Adipose tissue (tissue), 3 donors: Measurements from ENCODE around the gene KIRREL3. TPM values are rescaled to one million over a fixed set of nuclear protein-coding genes. Genes with fewer than 3 reads are reported as not detected.

Source experiments
- H3K27ac ChIP-seq: one replicate; pipeline ENCODE4 v1.5.1; 2013; ENCODE audit warnings: low read depth, low read length
- WGBS, 3 donors: extraction: QIAGEN DNeasy Blood & Tissue Kit; methylation state at CpG; one replicate each; pipeline ENCODE4 v1.1.7; 2013; 5-methylcytosine and 5-hydroxymethylcytosine counted together
- polyA plus RNA-seq, 3 donors: library from polyadenylated mRNA; stranded (reverse); fragments of 200-250 nt; gene quantifications; one replicate each; pipeline ENCODE4 v1.2.3, GENCODE V29; 2013
- donor health status: healthy with polysubstance abuse.
- donor health status: Bipolar disorder and iron deficiency.
- donor health status: healthy.

Gene KIRREL3
- polyA plus RNA-seq, 3 donors, result 0.04 to 0.34 (median 0.13) TPM

DNA sequence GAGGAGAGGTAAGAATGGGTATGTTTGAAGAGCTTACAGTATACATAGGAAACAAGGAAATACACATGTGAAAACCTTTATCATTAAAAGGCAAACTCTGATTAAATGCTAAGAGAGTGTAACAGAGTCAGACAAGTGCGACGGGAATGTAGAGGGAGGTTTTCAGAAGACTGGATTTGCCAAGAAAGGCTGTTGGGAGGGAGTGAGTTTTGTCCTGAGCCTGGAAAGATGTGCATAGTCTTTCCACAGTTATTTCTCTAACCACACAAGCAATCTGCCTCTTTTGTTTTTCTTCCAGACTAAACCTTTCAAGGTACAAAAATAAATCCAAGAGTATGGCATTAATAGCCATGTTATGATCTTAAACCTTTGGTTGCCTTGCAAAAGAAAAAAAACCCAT, 170.9 kb downstream of the KIRREL3 start:
- no peak overlapping the region for H3K27ac ChIP-seq
- WGBS, 3 donors, result 36 to 64% (median 61%) methylated on average over 2 of the region's 2 CpGs

DNA sequence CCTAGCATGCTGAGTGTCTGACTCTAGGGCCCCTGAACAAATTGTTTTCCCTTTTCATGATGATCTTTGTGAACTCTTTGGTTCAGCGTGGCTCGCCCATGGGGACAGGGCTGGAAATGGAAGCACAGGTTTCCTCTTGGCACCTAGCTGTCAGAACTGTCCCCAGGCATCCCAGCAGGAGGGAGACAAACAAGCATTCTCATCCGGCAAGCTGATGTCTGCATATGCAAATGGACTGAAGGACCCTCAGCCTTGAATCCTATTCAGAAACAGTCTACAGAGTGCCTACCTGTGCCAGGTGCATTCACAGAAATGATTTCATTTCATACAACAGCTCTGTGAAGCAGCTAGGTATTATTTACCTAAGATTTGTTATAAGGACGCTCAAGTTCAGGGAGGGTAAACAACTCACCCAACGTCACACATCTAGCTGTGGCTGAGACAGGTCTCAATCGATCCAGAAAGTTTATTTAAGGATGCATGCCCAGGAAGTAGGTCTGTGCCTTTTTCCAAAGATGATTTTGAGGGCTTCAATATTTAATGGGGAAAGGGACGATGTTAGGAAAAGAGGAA, 176.4 kb downstream of the KIRREL3 start:
- 24 to 75% (median 70%) methylated on average over 7 of the region's 7 CpGs for WGBS, 3 donors
- no peak overlapping the region for H3K27ac ChIP-seq

DNA sequence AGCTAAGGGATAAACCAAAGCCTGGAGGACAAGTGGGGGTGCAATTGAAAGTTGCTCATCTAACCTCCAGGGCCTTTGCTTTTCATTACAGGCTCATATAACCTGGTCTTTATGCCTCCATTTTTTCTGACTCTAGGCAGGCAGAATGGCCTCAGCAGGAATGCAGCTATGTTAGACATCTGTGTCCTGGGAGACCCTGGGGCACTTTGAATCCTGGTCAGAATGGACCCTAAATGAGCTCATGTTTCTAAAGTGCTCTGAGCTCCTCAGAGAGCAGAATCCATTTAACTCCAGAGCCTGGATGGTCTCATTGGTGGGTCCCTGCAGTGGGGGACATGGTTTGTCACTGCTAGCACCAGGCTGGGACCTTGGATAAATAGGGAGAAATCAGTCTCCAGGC, 177.3 kb downstream of the KIRREL3 start:
- no peak overlapping the region for H3K27ac ChIP-seq

DNA sequence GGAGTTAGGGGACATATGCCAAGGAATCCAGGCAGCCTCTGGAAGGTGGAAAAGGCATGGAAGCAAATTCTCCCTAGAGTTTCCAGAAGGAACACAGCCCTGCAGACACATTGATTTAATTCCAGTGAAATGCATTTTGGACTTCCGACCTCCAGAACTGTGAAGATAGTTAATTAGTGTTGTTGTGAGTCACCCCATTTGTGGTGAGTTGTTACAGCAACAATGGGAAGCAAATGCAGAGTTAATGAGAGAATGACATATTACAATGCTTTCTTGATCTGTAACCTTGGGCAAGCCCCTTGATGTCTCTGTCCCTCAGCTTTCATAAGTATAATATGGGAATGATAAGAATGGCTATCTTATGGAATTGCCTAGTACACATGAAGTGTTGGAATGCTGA, 178.7 kb downstream of the KIRREL3 start:
- 92 to 96% (median 96%) methylated on average over 1 of the region's 1 CpG for WGBS, 3 donors
- H3K27ac ChIP-seq, result no peak overlapping the region

DNA sequence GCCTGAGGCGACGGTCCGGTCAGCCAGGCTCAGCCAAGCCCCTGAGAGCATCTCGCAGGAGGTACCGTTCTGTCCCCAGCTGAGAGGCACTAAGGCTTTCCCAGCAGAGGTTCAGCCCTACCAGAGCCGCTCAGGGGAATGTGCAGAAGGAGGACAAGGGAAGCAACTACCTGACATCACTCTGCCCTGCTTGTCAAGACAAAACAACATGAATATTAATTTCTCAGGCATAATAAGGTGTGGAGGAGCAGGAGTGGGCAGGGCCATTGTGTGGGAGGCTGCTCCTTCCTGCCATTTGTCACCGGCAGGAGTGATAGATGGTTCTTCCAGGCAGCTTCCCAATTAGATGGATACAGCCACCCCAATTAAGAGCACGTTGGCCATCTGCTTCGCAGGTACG, 181.4 kb downstream of the KIRREL3 start:
- WGBS, 3 donors, result 79 to 91% (median 90%) methylated on average over 10 of the region's 10 CpGs
- no peak overlapping the region for H3K27ac ChIP-seq

DNA sequence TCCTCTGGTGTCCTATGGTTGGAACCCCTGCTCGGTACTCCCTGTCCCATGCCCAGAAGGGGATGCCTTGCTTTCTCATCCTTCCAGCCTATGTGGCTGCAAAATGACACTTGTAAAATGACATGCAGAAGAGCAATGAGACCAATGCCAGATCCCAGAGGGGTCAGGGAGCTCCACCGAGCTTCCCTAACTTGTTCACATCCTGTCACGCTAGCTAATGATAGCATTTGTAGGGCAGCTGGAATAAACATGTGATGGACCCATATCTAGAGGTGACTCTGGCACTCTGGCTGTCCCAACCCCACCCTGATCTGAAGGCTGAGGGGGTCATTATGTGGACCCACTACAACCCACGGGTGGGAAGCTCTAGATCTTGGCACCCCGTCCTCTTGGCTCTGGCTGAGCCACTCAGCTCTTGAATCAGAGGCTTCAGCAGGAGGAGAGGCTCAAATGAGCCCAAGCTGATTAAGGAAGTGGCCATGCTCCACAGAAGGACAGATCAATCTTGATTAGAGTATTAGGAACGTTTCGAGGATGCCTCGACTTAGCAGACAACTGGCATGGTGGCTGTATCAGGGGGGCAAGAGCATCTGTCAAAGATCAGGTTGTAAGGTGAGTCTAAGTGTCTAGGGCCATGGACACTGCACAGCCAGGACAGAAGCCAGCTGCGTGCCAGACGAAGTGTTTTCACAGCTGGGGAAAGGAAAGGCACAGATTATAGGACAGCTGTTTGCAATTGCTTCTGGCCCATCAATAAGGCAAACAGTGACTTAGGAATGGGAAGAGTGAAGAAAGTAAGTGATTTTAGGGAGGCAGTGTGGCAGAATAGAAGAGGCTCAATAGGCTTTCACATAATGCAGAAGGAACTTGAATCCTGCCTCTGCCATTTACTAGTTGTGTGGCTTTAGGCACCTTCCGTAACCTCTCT, 182.8 kb downstream of the KIRREL3 start:
- WGBS, 3 donors, result 58 to 74% (median 69%) methylated on average over 11 of the region's 11 CpGs
- no peak overlapping the region for H3K27ac ChIP-seq

DNA sequence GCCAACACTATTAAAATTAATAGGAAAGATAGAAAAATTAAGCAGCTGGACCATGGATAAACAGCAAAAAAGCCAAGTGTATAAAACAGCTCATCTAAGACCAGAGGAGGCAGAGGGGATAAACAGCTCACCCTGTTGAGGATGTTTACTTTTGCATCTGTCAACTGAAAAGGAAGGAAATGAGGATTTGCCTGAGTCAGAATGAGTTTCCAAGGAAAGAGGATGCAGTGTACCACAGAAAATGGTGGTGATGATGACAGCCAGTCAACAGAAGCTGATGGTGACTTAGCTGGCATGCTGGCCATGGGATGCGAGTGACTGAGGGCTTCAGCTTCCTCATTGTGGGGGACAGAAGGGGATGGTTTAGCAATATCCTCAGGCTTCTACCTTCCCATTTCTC, 183.5 kb downstream of the KIRREL3 start:
- no peak overlapping the region for H3K27ac ChIP-seq
- 53 to 77% (median 59%) methylated on average over 1 of the region's 1 CpG for WGBS, 3 donors

DNA sequence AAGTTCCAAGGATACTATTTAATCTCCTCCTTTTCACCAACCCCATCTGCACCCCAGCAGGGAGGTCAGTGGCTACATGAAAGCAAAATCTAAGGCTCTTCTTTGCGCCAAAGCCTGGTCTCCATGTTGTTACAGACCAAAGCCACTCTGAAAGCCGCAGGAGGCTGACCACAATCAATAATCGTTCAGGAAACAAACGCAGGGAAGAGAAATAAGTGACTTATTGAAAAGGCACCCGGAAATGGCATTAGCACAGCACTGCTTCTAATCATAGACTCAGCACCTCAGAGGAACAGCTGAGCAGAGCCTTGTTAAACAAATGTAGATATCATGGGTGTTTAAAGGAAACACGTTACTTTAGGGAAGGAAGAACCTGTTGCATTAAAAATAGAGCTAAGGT, 183.9 kb downstream of the KIRREL3 start:
- 18 to 34% (median 32%) methylated on average over 6 of the region's 6 CpGs for WGBS, 3 donors
- no peak overlapping the region for H3K27ac ChIP-seq

DNA sequence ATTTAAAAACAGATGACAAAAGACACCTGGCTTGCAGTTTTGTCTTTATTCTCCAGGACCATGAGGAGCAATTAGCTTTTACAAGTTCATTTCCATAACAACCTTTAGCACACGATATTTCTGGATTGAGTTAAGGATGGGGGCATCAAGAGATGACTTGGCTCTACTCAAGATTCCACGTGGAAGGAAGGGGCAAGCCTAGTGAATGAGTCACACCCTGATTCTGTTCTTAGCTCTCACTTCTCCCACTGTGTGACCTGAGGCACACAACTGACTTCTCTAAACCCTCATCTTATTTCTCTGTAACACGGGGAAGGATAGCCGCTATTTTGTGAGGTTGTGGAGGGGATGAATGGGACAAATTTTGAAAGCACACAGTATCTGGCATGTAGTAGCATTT, 185.5 kb downstream of the KIRREL3 start:
- 77 to 84% (median 80%) methylated on average over 4 of the region's 4 CpGs for WGBS, 3 donors
- no peak overlapping the region for H3K27ac ChIP-seq

DNA sequence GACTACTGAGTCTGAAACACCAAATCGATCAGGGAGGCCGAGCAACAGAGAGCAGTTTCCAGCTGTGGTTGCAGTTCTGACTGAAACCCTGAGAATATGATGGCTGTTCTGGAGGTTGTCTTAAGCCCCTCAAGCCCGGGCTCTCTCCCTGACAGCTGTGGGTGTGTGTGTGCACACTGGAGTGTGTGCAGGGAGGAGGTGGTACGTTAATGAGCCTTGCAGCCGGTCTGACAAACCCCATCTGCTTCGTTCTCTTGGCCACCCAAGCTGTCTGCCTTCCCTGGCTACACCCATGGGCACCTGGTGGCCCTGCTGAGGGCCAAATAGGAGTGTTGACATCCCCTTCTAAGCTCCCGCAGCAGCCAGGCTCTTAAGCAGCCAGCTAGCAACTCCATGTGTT, 189.8 kb downstream of the KIRREL3 start:
- H3K27ac ChIP-seq, result no peak overlapping the region
- 80 to 88% (median 81%) methylated on average over 7 of the region's 7 CpGs for WGBS, 3 donors

DNA sequence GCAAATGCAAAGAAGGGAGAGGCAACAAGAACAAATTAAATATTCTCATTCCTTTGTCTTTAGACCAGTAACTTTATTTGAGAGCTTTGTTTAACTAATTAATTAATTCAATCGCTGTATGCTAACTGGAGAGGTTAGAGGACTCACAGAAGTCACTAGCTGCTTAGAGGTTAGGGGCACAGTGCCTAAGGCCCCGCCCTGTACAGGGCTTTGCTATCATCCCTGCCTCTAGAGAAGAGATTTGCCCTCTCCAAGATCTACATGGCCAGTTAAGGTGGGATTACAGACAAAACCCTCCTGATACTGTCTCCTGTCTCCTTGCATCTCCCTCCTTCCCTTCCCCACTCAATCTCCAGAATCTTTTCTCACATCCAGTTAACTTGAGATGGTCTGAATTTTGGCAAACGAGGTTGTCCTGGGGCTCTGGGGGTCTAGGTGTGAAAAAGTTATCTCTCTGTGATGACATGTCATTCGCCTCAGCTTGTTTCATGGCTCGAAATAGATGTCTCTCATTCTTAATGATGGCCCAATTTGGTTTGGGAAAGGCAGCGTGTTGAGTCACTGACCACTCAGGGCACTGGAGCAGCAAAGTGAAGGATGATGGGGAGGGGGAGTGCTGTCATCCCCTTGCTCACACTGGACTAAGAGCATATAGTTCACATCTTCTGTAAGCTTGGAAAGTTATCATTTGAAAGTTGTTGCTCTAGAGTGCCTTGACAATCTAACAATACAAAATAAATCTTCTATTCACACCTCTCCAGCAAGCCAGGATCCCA, 190.9 kb downstream of the KIRREL3 start:
- H3K27ac ChIP-seq, result no peak overlapping the region
- 82 to 89% (median 84%) methylated on average over 6 of the region's 6 CpGs for WGBS, 3 donors

DNA sequence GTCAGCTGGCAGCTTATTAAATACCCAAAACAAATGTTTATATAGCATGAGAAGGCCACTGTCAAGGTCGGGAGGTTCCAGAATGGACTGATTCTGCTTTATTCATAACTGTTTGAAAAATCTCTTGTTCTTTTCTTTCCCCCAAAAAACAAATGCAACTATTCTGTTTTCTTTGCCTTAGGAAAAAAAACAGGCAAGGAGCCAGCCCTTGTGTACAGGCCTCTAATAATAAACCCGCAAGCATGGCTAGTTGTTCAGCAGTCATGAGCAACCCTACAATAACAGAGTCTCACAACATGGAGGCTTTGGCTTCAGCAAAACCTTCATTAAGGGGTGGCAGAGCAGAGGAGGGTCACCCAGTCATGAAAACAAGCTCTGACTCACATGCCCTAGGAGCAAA, 191.7 kb downstream of the KIRREL3 start:
- no peak overlapping the region for H3K27ac ChIP-seq
- WGBS, 3 donors, result 31 to 73% (median 68%) methylated on average over 2 of the region's 2 CpGs

DNA sequence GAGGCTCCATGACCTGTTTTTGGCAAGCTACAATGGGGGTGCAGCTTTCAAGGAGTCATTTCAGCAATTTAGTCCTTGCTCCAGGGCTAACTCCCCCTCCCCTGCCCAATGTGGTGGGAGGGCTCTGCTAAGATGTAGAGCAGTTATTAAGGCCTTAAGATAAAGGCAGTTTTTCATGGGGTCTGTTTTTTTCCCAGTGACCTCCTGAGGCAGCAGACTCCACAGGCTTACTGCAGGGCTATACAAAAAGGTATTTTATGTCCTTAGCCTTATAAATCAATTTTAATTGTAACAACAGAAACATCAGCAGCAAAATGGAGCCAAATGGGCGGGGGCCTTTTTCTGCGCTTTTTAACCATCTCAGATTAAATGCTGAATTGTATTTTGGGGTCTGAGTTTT, 192.3 kb downstream of the KIRREL3 start:
- WGBS, 3 donors, result 45 to 68% (median 45%) methylated on average over 2 of the region's 2 CpGs
- H3K27ac ChIP-seq, result no peak overlapping the region

DNA sequence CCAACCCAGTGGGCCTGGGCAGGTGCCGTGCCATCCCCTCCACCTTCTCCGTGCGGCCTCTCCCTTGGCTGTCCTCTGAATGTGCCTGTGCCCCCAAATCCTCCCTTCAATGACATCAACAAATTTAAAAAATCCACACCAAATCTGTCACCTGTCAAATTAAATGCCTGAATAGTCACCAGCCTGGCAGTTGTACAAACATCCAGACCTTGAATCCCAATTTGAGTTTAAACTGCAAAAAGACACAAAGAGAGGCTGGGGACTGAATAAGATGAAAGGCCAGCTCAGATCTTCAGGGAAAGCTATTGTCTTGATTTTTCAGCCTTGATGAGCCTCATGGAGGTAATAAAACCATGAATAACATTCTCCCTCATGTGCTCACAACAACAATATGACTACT, 194.7 kb downstream of the KIRREL3 start:
- H3K27ac ChIP-seq, result no peak overlapping the region
- 86 to 97% (median 95%) methylated on average over 3 of the region's 3 CpGs for WGBS, 3 donors

DNA sequence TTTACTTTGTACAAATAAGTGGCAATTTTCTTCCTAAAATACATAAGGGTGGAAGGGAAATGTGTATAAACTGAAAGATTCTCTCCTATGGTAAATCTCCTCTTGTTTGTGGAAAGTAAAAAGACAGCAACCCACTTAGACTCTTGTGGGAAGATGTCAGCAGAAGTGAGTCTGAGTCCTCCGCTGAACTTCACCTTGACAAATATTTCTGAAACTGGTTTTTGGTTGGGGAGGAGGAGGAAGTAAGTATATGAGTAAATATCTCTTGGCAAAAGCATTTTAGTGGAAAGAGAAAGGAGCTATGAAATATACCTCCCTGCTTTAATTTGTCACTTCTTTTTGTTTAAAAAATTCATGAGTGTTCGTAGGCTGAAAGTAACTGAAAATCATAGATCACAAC, 196.2 kb downstream of the KIRREL3 start:
- H3K27ac ChIP-seq, result no peak overlapping the region
- 66 to 78% (median 73%) methylated on average over 2 of the region's 2 CpGs for WGBS, 3 donors

DNA sequence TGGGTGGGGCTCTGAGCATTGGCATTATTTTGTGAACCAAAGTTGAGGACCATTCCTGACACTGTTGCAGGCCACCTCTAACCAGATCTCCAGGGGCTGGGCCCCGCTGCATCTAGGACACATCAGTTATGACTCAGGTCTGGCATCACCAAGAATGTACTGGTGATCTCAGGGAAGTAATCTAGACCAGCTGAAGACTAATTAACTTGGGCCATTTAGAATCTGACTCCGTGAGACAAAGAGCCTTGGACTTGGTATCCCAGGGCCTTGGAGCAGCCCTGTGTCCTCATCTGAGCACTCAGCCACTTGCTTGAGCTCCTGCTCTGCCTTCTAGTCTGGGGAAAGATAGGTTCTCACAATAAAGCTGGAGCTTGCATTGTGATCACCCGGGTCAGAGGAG, 200.6 kb downstream of the KIRREL3 start:
- 64 to 84% (median 65%) methylated on average over 3 of the region's 3 CpGs for WGBS, 3 donors
- no peak overlapping the region for H3K27ac ChIP-seq

DNA sequence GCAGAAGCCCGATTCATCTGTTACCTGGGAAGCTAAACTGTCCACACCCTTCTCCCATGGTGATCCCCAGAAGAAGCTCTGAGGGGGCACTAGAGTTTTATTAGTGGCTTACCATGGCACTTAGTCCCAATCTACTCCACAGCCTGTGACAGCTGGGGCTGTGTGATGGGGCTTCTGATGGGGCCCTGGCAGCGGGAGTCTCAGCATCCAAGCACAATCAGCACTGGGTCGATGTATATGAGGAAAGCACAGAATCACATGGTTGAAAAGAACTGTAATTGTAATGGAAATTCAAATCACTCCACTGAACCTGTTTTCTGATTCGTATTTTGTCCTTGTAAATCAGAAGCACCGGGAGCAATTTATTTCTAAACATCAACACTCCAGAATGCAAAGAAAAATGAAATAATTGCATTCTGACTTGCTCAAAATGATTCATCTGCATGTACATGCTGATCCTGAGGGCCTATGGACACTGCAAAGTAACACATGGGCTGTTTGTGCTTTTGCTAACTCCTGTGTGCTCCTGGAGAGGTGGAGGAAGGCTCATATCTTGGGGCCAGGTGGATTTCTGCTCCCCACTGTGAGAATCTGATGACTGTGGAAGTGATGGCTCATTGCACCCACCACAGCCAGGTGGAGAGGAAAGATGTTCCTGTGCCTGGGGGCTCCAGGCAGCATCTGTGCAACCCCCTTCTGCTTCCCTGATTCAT, 203.0 kb downstream of the KIRREL3 start:
- no peak overlapping the region for H3K27ac ChIP-seq
- WGBS, 3 donors, result 69 to 85% (median 83%) methylated on average over 5 of the region's 5 CpGs

DNA sequence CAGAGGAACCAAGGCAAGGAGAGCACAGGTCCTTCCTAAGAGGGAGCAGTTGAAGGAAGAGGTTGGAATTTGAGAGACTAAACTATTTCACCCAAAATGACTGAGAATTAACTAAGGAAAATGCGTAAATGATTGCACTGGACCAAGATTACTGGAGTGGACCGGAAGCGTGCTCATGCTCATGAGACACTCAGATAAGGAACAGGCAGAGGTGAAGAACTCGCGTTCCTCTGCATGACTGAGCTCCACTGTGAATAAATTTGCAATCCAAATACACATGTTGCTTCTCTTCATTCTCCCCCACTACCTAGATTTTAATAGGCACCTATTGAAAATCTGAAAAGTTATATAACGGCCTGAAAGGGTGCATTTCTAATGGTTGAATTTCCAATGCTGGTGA, 207.0 kb downstream of the KIRREL3 start:
- 70 to 89% (median 83%) methylated on average over 6 of the region's 6 CpGs for WGBS, 3 donors
- no peak overlapping the region for H3K27ac ChIP-seq

DNA sequence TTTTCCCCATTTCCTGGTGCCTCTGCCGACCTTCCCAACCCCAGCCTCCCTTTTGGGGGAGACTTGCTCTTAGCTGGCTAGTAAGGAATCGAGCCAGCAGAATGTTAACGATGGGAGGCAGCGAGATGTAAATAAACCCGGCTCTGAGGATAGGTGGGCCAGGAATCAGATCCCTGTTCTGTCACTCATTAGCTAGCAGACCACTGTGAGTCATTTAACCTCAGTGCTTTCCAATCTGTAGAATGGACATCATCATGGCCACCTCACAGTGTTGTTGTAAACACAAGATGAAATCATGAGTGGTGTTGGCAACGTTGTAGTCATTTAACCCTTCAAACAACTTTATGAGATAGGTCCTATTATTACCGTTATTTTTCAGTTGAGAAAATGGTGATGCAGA, 208.6 kb downstream of the KIRREL3 start:
- WGBS, 3 donors, result 56 to 80% (median 78%) methylated on average over 7 of the region's 7 CpGs

More for the DNA sequence above, 208.6 kb downstream of the KIRREL3 start:
- no peak overlapping the region for H3K27ac ChIP-seq
